GM18517 (cell line): ENCODE results near the gene PPM1A.

Experiments
- ATAC-seq: cut with Tn5 transposase; IDR thresholded peaks from one replicate; pipeline ENCODE4 v1.9.1; 2021; ENCODE audit warnings: mild to moderate bottlenecking, moderate library complexity; ENCODE audit not compliant: unreplicated experiment

Gene PPM1A

GRCh38 chr14:60248697-60249318 lies at the start of gene PPM1A:
TSS of gene PPM1A (plus strand) at chr14:60249221. CDS start at chr14:60282704, 33,483 bp downstream.
- peak; percentile 77 for ATAC-seq

DNA sequence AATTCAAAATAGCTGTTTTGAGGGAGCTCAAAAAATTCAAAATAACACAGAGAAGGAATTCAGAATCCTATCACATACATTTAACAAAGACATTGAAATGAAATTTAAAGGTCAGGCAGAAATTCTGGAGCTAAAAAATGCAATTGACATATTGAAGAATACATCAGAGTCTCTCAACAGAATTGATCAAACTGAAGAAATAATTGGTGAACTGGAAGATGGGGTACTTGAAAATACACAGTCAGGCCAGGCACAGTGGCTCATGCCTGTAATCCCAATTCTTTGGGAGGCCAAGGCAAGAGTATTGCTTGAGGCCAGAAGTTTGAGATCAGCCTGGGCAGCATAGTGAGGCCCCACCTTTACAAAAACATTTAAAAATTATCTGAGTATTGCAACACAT lies 49.7 kb upstream of the PPM1A start:
- ATAC-seq = no peak

- ATAC-seq = peak; percentile 85
These were observed 44.7 kb upstream of the PPM1A start for GRCh38 chr14:60204104-60204842.

GRCh38 chr14:60204843-60205774 lies 43.9 kb upstream of the PPM1A start:
- ATAC-seq = peak; percentile 49

GRCh38 chr14:60206249-60206670 lies 42.8 kb upstream of the PPM1A start:
- ATAC-seq = no peak

GRCh38 chr14:60206837-60207533 lies 42.0 kb upstream of the PPM1A start:
- ATAC-seq = peak; percentile 26

GRCh38 chr14:60210703-60211102 lies 38.3 kb upstream of the PPM1A start:
- no peak for ATAC-seq

DNA sequence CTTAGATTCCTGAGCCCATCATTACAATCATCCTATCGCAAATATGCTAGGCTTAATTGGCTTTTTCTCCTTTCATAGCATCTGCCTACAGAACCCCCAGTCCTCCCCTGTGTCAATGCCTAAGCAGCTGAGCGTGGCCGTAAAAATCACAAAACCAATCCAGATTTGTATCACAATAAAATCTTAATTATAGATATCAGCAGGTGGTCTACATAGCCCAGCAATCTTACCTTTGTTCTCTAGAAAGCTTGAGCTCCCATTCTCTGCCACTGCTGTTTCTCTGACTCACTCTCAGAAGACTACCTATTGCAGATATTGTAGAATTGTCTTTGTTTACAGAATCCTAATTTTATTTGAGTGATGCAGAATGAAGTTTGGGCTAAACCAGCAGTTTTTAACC lies 37.9 kb upstream of the PPM1A start:
- ATAC-seq = no peak

GRCh38 chr14:60212503-60213371 lies 36.3 kb upstream of the PPM1A start:
- peak; percentile 91 for ATAC-seq

GRCh38 chr14:60214003-60214402 lies 35.0 kb upstream of the PPM1A start:
- ATAC-seq = no peak

GRCh38 chr14:60214415-60215126 lies 34.5 kb upstream of the PPM1A start:
- no peak for ATAC-seq

DNA sequence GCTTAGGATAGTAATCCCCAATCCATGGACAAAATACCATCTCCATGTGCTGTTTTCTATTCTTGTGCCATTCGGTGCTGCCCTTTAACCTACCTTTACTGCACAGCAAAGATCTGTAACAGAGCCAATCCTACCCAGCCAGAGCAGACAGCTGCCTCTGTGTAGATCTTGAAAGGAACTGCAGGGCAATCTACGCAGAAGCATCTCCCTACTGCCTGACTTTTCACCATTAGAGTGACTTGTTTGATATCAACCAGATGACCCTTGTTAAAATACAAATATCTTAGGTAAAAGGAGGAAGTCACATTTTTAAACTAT lies 33.9 kb upstream of the PPM1A start:
- ATAC-seq = no peak

DNA sequence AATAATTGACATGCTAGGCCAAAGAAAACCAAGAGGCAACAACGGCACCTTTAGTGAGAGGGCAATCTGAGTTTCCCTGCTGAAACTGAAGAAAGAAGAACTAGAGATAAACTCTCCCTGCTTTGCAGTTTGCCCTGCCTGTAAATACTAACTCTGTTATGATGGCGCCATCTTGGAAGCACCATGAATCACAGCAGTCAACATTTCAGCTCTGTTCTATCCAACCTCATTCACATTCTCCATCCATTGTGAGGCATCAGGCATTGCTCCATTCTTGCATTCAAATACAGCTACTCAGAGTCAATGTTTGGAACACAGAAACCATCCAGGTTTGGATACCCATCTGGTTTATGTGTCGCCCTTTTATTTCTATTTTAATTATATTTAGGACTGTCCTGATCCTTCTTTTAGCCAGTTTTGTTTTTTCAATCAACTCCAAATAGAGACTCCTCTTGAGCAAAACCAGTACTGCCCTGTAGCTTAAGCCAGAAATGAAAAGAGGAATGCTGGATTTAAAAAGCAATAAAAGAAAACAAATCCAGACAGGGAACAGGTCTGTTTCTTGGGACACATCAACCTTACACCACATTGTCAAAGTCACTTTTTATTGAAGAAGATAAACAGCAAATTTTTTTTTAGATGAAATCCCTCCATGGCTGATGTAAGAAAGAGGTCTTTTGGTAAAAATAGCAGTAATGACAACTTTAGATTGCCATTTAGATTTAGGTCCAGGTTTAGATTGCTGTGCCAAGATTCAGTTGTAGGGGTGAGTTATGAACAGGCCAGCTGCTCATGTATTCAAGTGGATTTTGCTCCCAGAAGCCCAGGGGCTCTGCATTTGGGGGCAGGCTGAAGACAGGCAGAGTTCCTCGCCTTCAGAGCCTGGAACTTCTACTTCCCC lies 33.3 kb upstream of the PPM1A start:
- no peak for ATAC-seq

- no peak for ATAC-seq
These were observed 31.3 kb upstream of the PPM1A start for GRCh38 chr14:60217713-60218112.

DNA sequence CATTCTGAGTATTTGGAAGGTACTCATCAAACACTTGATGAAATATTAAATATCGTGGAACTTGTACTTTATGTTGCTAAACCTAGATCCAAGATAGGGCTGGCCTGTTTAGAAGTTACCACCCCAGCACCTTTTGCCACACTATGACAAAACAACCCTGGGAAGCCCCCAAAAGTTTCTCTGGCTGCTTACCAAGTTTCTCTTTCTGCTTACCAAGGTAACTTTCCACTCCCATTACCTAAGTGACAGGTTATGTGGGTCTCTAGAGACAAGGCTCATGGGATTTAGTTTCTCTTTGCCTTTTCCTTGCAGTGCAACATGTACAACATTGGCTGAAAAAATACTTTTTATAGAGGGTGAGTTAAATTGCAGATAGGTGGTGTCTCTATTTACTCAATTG lies 28.9 kb upstream of the PPM1A start:
- peak; percentile 52 for ATAC-seq

- ATAC-seq = no peak
These were observed 28.1 kb upstream of the PPM1A start for GRCh38 chr14:60220917-60221316.

DNA sequence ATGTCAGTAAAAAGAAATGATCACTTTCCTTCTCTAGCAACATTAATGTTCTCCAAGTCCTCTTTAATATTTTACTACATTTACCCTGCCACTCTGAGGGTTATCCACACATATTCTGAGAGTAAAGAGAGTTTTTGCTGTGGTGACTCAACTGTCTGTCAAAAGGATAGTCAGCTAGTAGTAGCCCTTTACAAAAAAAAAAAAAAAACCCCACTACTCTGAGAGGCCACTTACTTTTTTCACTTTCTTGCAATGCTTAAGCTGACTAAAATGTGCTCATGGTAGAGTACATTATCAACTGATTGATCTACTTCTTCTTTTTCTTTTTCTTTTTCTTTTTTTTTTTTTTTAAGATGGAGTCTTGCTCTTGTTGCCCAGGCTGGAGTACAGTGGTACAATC lies 27.6 kb upstream of the PPM1A start:
- no peak for ATAC-seq

DNA sequence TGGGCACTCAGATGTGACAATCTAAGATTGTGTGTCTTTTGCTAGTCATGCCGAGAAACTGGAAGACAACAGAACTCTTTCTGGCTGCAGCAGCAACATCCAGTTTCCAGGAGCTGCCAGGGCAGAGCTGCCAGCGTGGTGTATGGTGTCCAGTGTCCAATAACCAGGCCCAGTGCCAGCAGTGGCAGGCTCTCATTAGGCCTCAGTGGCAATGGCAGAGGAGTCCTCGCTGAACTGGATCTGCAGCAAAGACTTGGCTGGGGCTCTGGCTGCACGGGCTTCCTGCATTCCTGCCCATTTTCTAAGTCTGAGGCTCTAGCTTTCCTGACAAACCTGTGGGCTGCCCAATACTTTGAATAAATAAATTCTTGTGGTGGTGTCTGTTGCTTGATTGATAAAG lies 26.2 kb upstream of the PPM1A start:
- ATAC-seq = no peak
